K562 (cell line): Measurements from ENCODE around the gene WDR46. TPM values are rescaled to one million over a fixed set of nuclear protein-coding genes. Genes with fewer than 3 reads are reported as not detected.
A peak's percentile ranks its signal among the peaks of the same experiment; 100 is the strongest.

Source experiments
- CCAR2 ChIP-seq: fragments of 200-400 bp; formaldehyde crosslinking; IDR thresholded peaks from 2 replicates; pipeline ENCODE4 v1.6.1; 2017; ENCODE audit warnings: mild to moderate bottlenecking, low read depth, low read length
- E2F1 ChIP-seq: sonication (generic); formaldehyde crosslinking; IDR thresholded peaks from 2 replicates; pipeline ENCODE4 v1.8.1; 2023; ENCODE audit warnings: mild to moderate bottlenecking, missing genetic modification reagents, moderate library complexity
- ESRRA ChIP-seq: fragments of 450-650 bp; IDR thresholded peaks from 2 replicates; pipeline ENCODE4 v1.6.1; 2014; ENCODE audit warnings: low read depth, mild to moderate bottlenecking, moderate library complexity, borderline replicate concordance
- KLF16 ChIP-seq: IDR thresholded peaks from 2 replicates; pipeline ENCODE4 v1.6.1; 2016; ENCODE audit warnings: antibody characterized with exemption
- MXD1 ChIP-seq: fragments of 250-450 bp; sonication (Bioruptor Pico); IDR thresholded peaks from 2 replicates; pipeline ENCODE4 v1.8.0; 2021; ENCODE audit warnings: borderline replicate concordance, mild to moderate bottlenecking, moderate library complexity; ENCODE audit not compliant: poor library complexity, severe bottlenecking
- NR2C2 ChIP-seq, 2 experiments: fragments of 200-800 bp in 1 of 2; sonication (Bioruptor generic) in 1 of 2; sonication (generic) in 1 of 2; formaldehyde crosslinking in 1 of 2; IDR thresholded peaks; 2 replicates each; pipeline versions ENCODE4 v1.6.1 to v1.8.0; 2016 to 2022; ENCODE audit warnings: mild to moderate bottlenecking in 1 of 2, missing compliant biosample characterization in 1 of 2, missing genetic modification characterization in 1 of 2, missing genetic modification reagents in 1 of 2
- PTTG1 ChIP-seq: fragments of 450-650 bp; IDR thresholded peaks from 2 replicates; pipeline ENCODE4 v1.6.1; 2016; ENCODE audit warnings: low read depth, mild to moderate bottlenecking, missing genetic modification characterization, missing compliant biosample characterization
- SMARCA5 ChIP-seq: fragments of 450-650 bp; IDR thresholded peaks from 2 replicates; pipeline ENCODE4 v1.6.1; 2016
- SRF ChIP-seq, 2 experiments: fragments of 250-450, 450-650 bp in 1 of 2; sonication (Bioruptor Pico) in 1 of 2; sonication (generic) in 1 of 2; formaldehyde crosslinking; IDR thresholded peaks; 2 replicates each; pipeline versions ENCODE4 v1.5.0 to v1.5.1; 2020 to 2022; ENCODE audit warnings: mild to moderate bottlenecking in 1 of 2, missing genetic modification reagents in 1 of 2
- TAF9B ChIP-seq: fragments of 450-650 bp; IDR thresholded peaks from 2 replicates; pipeline ENCODE4 v1.6.1; 2018; ENCODE audit warnings: mild to moderate bottlenecking; ENCODE audit not compliant: partially characterized antibody
- TEAD1 ChIP-seq, 2 experiments: fragments of 450-650 bp in 1 of 2; sonication (generic) in 1 of 2; formaldehyde crosslinking; IDR thresholded peaks; 2 replicates each; pipeline versions ENCODE4 v1.4.0 to v1.8.0; 2020 to 2022; ENCODE audit warnings: mild to moderate bottlenecking in 2 of 2, missing genetic modification reagents in 1 of 2
- TEAD4 ChIP-seq, 2 experiments: sonication (generic) in 1 of 2; formaldehyde crosslinking in 1 of 2; IDR thresholded peaks; 2 replicates each; pipeline versions ENCODE4 v1.6.1 to v1.8.0; 2012 to 2022; ENCODE audit warnings: borderline replicate concordance in 1 of 2, inconsistent platforms in 1 of 2, low read length in 1 of 2, mild to moderate bottlenecking in 1 of 2, missing genetic modification reagents in 1 of 2
- XRCC5 ChIP-seq: fragments of 200-400 bp; formaldehyde crosslinking; IDR thresholded peaks from 2 replicates; pipeline ENCODE4 v1.6.1; 2017; ENCODE audit warnings: low read depth, mild to moderate bottlenecking, low read length
- ZBTB5 ChIP-seq: fragments of 450-650 bp; IDR thresholded peaks from 2 replicates; pipeline ENCODE4 v1.6.1; 2017; ENCODE audit warnings: antibody characterized with exemption
- ZFP36 ChIP-seq: fragments of 150-350 bp; IDR thresholded peaks from 2 replicates; pipeline ENCODE4 v1.6.1; 2018; ENCODE audit warnings: low read length, low read depth; ENCODE audit not compliant: partially characterized antibody
- ZNF23 ChIP-seq: fragments of 250-450 bp; sonication (Bioruptor Pico); IDR thresholded peaks from 2 replicates; pipeline ENCODE4 v1.4.0; 2020; ENCODE audit warnings: mild to moderate bottlenecking
- ZNF384 ChIP-seq: IDR thresholded peaks from 2 replicates; pipeline ENCODE4 v1.6.1; 2012; ENCODE audit warnings: low read depth, low read length, improper control_type of control experiment
- ZNF592 ChIP-seq: fragments of 450-650 bp; IDR thresholded peaks from 2 replicates; pipeline ENCODE4 v1.6.1; 2017; ENCODE audit warnings: antibody characterized with exemption, mild to moderate bottlenecking
- polyA plus RNA-seq, 8 experiments: library from polyadenylated mRNA; depleted of rRNA in 4 of 8; stranded (reverse) in 5 of 8; unstranded in 3 of 8; fragments of >200 nt; fragmentation: Nextera tagmentation in 2 of 8; fragmentation: Illumina TruSeq in 1 of 8; extraction: Ambion mirVana in 2 of 8; extraction: Trizol in 1 of 8; gene quantifications; 2 replicates each; pipeline versions ENCODE4 v1.2.1 to v1.2.3, GENCODE V29; 2011 to 2014; ENCODE audit warnings: inconsistent platforms in 1 of 8, missing spikeins in 1 of 8
- total RNA-seq, 7 experiments: library from RNA; depleted of rRNA in 6 of 7; stranded (reverse); fragments of >200 nt in 6 of 7; fragmentation: Illumina TruSeq in 2 of 7; extraction: Trizol in 2 of 7; gene quantifications; 2 replicates each; pipeline versions ENCODE4 v1.2.1 to v1.2.3, GENCODE V29; 2011 to 2021; ENCODE audit warnings: low replicate concordance in 1 of 7
- TF ChIP-seq, protein P1 (sequence below): sonication (generic); formaldehyde crosslinking; IDR thresholded peaks from 2 replicates; pipeline ENCODE4 v1.9.0; 2022; ENCODE audit warnings: mild to moderate bottlenecking, missing genetic modification reagents

Gene WDR46
- total and polyA plus RNA-seq, 9 of the 15 experiments (the other 6 are each of a cell fraction or from before 2014, with no cell fraction given): 8.9 to 146 (median 93.1) TPM

DNA sequence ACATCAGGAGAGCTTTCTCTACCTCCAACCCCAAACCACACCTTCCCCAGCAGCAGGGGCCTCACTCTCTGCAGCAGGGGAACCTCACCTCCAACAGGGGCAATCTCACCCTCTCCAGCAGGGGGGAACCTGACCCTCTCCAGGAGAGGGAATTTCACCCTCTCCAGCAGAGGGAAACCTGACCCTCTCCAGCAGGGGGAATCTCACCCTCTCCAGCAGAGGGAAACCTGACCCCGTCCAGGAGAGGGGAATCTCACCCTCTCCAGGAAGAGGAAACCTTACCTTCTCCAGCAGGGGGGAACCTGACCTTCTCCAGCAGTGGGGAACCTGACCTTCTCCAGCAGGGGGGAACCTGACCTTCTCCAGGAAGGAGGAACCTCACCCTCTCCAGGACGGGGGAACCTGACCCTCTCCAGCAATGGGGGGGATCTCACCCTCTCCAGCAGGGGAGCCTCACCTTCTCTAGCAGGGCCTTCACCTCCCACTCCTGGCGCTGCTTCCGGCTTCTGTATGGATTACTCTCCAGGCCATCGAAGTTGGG, 9.0 kb downstream of the WDR46 start (continued):
- TF ChIP-seq TEAD4 (IDR thresholded peaks at IDR 0.05; ENCODE audit: low read length) (peak; percentile 70), TEAD4 (CRISPR knock-in tag; IDR thresholded peaks at IDR 0.05; ENCODE audit: borderline replicate concordance) (no peak), ZNF384 (peak; percentile 21; the same call in 1 of the 2 replicates), ZNF23 (CRISPR knock-in tag) (no peak), TEAD1 (CRISPR knock-in tag; IDR thresholded peaks at IDR 0.05) (peak in 1 of 2 experiments; percentile 76; a peak in 1 of 4 replicates), TAF9B (no peak), ZBTB5 (no peak), NR2C2 (CRISPR knock-in tag; IDR thresholded peaks at IDR 0.05) (peak; percentile 55), NR2C2 (tag; IDR thresholded peaks at IDR 0.05) (peak; percentile 80; the same call in 1 of the 2 replicates), ESRRA (peak; percentile 95), PTTG1 (tag) (no peak), E2F1 (0 out of 2 replicates have a peak, but pooled peaks have one; percentile 39), SMARCA5 (peak; percentile 11; the same call in 1 of the 2 replicates), SRF (CRISPR knock-in tag; IDR thresholded peaks at IDR 0.05) (peak in 1 of 2 experiments; percentile 68; a peak in 1 of 4 replicates), MXD1 (no peak), ZFP36 (no peak), CCAR2 (0 out of 2 replicates have a peak, but pooled peaks have one; percentile 72), KLF16 (peak; percentile 84), ZNF592 (peak; percentile 66), XRCC5 (peak; percentile 98)
- TF ChIP-seq, protein P1, sequence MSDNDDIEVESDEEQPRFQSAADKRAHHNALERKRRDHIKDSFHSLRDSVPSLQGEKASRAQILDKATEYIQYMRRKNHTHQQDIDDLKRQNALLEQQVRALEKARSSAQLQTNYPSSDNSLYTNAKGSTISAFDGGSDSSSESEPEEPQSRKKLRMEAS (CRISPR knock-in tag): peak; percentile 25; the same call in 1 of the 2 replicates
